ENCODE measurements around the gene OIP5. TPM values are rescaled to one million over a fixed set of nuclear protein-coding genes. Genes with fewer than 3 reads are reported as not detected.

The OIP5 gene
- total and polyA plus RNA-seq, 9 of the 15 experiments (the other 6 are each of a cell fraction or from before 2014, with no cell fraction given) = 8.3 to 54.8 (median 35.3) TPM

DNA sequence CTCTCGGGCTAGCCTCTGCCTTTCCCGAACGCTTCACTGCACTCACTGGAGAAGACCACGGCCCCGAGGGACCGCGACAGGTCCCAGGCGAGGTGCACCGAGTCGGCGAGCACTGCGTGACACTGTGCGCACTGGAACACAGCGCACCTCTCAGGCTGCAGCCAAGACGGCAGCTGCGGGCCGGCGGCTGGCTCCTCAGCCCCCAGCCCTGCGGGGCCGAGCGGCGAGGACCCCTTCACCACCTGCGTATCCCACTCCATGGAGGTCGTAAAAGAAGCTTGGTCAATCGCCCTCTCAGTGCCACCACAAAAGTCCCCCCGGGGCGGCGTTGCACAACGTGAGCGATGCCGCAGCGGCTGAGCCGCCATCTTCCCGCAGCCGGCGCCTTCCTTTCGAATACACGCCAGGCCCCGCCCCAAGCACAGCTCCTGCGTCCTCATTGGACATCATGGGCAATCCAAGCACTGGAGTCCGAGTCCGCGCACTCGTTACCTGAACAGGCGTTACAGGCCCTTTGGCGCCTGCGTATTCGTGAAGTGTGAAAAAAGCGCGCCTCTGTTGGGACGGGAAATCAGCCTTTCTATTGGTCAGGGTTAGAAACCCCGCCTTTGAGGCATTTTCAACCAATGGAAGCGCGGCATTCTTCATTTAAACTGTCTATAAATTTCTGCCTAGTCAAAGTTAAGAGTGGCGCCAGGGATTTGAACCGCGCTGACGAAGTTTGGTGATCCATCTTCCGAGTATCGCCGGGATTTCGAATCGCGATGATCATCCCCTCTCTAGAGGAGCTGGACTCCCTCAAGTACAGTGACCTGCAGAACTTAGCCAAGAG is at the start of gene OIP5, which contains the start of gene NUSAP1 (continued):
- TF ChIP-seq CREB1 (IDR thresholded peaks at IDR 0.05) (peak; percentile 61), CREB1 (CRISPR knock-in tag; IDR thresholded peaks at IDR 0.05) (peak; percentile 65), SP1 (CRISPR knock-in tag; IDR thresholded peaks at IDR 0.05) (peak; percentile 90), NR2F6 (CRISPR knock-in tag; IDR thresholded peaks at IDR 0.05) (no peak), ZKSCAN3 (CRISPR knock-in tag; IDR thresholded peaks at IDR 0.05) (peak; percentile 89), NFYB (IDR thresholded peaks at IDR 0.05; ENCODE audit: extremely low read depth, insufficient read length) (peak; percentile 44), FOXK1 (CRISPR knock-in tag; IDR thresholded peaks at IDR 0.05; ENCODE audit: borderline replicate concordance) (peak; percentile 87), PHF20 (IDR thresholded peaks at IDR 0.05; ENCODE audit: partially characterized antibody) (peak; percentile 78), TCF7L2 (IDR thresholded peaks at IDR 0.05; ENCODE audit: low read depth, low read length) (0 out of 2 replicates have a peak, but pooled peaks have one; percentile 8), BHLHE40 (IDR thresholded peaks at IDR 0.05; ENCODE audit: low read length) (peak; percentile 16; the same call in 1 of the 2 replicates), ZNF232 (CRISPR knock-in tag; IDR thresholded peaks at IDR 0.05) (peak; percentile 69; the same call in 1 of the 2 replicates), ZNF175 (CRISPR knock-in tag; IDR thresholded peaks at IDR 0.05; ENCODE audit: low read depth) (no peak), RBBP5 (IDR thresholded peaks at IDR 0.05; ENCODE audit: borderline replicate concordance, insufficient read depth, low read length, poor library complexity, severe bottlenecking) (peak; percentile 81), CCNT2 (IDR thresholded peaks at IDR 0.05; ENCODE audit: borderline replicate concordance, extremely low read depth, insufficient read length, low read depth, low read length) (peak; percentile 50), ZBTB7A (IDR thresholded peaks at IDR 0.05; ENCODE audit: borderline replicate concordance, control insufficient read depth, low read depth, low read length) (peak; percentile 19; the same call in 1 of the 2 replicates), SETDB1 (IDR thresholded peaks at IDR 0.05; ENCODE audit: low read length) (peak; percentile 21), BMI1 (IDR thresholded peaks at IDR 0.05; ENCODE audit: low read length) (no peak), ATF7 (IDR thresholded peaks at IDR 0.05) (peak; percentile 77), HLTF (IDR thresholded peaks at IDR 0.05) (peak; percentile 86; the same call in 1 of the 2 replicates)
- TF ChIP-seq, protein P1, sequence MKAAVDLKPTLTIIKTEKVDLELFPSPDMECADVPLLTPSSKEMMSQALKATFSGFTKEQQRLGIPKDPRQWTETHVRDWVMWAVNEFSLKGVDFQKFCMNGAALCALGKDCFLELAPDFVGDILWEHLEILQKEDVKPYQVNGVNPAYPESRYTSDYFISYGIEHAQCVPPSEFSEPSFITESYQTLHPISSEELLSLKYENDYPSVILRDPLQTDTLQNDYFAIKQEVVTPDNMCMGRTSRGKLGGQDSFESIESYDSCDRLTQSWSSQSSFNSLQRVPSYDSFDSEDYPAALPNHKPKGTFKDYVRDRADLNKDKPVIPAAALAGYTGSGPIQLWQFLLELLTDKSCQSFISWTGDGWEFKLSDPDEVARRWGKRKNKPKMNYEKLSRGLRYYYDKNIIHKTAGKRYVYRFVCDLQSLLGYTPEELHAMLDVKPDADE (conservative IDR thresholded peaks at IDR 0.05; ENCODE audit: control insufficient read depth, low read depth, low read length) = peak; percentile 72
- TF ChIP-seq, protein P2, sequence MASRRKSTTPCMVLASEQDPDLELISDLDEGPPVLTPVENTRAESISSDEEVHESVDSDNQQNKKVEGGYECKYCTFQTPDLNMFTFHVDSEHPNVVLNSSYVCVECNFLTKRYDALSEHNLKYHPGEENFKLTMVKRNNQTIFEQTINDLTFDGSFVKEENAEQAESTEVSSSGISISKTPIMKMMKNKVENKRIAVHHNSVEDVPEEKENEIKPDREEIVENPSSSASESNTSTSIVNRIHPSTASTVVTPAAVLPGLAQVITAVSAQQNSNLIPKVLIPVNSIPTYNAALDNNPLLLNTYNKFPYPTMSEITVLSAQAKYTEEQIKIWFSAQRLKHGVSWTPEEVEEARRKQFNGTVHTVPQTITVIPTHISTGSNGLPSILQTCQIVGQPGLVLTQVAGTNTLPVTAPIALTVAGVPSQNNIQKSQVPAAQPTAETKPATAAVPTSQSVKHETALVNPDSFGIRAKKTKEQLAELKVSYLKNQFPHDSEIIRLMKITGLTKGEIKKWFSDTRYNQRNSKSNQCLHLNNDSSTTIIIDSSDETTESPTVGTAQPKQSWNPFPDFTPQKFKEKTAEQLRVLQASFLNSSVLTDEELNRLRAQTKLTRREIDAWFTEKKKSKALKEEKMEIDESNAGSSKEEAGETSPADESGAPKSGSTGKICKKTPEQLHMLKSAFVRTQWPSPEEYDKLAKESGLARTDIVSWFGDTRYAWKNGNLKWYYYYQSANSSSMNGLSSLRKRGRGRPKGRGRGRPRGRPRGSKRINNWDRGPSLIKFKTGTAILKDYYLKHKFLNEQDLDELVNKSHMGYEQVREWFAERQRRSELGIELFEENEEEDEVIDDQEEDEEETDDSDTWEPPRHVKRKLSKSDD (conservative IDR thresholded peaks at IDR 0.05; ENCODE audit: low read length) = 0 out of 2 replicates have a peak, but pooled peaks have one; percentile 48
- TF ChIP-seq, protein P3, sequence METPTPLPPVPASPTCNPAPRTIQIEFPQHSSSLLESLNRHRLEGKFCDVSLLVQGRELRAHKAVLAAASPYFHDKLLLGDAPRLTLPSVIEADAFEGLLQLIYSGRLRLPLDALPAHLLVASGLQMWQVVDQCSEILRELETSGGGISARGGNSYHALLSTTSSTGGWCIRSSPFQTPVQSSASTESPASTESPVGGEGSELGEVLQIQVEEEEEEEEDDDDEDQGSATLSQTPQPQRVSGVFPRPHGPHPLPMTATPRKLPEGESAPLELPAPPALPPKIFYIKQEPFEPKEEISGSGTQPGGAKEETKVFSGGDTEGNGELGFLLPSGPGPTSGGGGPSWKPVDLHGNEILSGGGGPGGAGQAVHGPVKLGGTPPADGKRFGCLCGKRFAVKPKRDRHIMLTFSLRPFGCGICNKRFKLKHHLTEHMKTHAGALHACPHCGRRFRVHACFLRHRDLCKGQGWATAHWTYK (CRISPR knock-in tag; IDR thresholded peaks at IDR 0.05) = no peak

All from K562 (cell line).